Glutamatergic neuron (in vitro differentiated cells): ENCODE measurements around the gene UQCRC1. TPM values are rescaled to one million over a fixed set of nuclear protein-coding genes. Genes with fewer than 3 reads are reported as not detected.

Experiments used
- DNase-seq: peaks from one replicate; pipeline ENCODE4 v3.0.0; 2022
- H3K27ac Mint-ChIP-seq: one replicate; pipeline ENCODE4 v1.8.0; 2020; ENCODE audit warnings: mild to moderate bottlenecking, mixed read lengths, inconsistent platforms; ENCODE audit not compliant: unreplicated experiment
- H3K27me3 Mint-ChIP-seq: one replicate; pipeline ENCODE4 v1.8.0; 2020; ENCODE audit warnings: mild to moderate bottlenecking, moderate library complexity, mixed read lengths, inconsistent platforms; ENCODE audit not compliant: unreplicated experiment
- H3K36me3 Mint-ChIP-seq: one replicate; pipeline ENCODE4 v1.8.0; 2020; ENCODE audit warnings: mild to moderate bottlenecking, mixed read lengths, inconsistent platforms; ENCODE audit not compliant: unreplicated experiment
- H3K4me1 Mint-ChIP-seq: one replicate; pipeline ENCODE4 v1.8.0; 2020; ENCODE audit warnings: mild to moderate bottlenecking, low read depth, mixed read lengths, inconsistent platforms; ENCODE audit not compliant: unreplicated experiment
- H3K4me3 Mint-ChIP-seq: one replicate; pipeline ENCODE4 v1.8.0; 2020; ENCODE audit warnings: mild to moderate bottlenecking, mixed read lengths, inconsistent platforms; ENCODE audit not compliant: unreplicated experiment
- H3K9me3 Mint-ChIP-seq: one replicate; pipeline ENCODE4 v1.8.0; 2020; ENCODE audit warnings: mild to moderate bottlenecking, moderate library complexity, mixed read lengths, inconsistent platforms; ENCODE audit not compliant: unreplicated experiment
- total RNA-seq: library from RNA; stranded (reverse); fragmentation: NEBNext Ultra II Directional; extraction: Animal tissue kit (Norgen Biotek cat#: 25700); gene quantifications from one replicate; pipeline ENCODE4 v1.2.1, GENCODE V29; 2021; ENCODE audit not compliant: unreplicated experiment
- TF ChIP-seq, protein P1 (sequence below): fragments of 200-600 bp; sonication (generic); IDR thresholded peaks from one replicate; pipeline ENCODE4 v1.5.0; 2021; ENCODE audit not compliant: partially characterized antibody, unreplicated experiment

The UQCRC1 gene
- total RNA-seq, 1 donor from 2014 or later: 242 TPM

DNA sequence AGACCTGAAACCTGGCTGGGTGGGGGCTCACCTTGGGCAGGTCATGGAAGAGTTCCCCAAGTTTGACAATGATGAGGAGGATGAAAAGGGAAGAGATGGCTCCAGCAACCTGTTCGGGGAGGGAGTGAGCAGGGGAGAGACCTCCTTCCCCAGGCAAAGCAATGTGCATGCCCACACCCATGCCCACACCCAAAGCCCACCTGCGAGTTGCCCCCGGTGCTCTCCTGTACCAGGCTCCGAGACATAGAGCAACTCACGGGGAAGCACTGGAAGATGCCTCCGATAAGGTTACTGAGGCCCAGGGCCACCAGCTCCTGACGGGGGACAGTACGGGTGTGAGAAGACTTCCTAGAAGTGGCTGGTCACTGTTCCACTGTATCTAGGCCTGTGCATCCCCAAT is 21.0 kb upstream of the UQCRC1 start:
- no peak for DNase-seq
- TF ChIP-seq, protein P1, sequence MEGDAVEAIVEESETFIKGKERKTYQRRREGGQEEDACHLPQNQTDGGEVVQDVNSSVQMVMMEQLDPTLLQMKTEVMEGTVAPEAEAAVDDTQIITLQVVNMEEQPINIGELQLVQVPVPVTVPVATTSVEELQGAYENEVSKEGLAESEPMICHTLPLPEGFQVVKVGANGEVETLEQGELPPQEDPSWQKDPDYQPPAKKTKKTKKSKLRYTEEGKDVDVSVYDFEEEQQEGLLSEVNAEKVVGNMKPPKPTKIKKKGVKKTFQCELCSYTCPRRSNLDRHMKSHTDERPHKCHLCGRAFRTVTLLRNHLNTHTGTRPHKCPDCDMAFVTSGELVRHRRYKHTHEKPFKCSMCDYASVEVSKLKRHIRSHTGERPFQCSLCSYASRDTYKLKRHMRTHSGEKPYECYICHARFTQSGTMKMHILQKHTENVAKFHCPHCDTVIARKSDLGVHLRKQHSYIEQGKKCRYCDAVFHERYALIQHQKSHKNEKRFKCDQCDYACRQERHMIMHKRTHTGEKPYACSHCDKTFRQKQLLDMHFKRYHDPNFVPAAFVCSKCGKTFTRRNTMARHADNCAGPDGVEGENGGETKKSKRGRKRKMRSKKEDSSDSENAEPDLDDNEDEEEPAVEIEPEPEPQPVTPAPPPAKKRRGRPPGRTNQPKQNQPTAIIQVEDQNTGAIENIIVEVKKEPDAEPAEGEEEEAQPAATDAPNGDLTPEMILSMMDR: no peak
- no peaks in the 10 kb centered on the region for H3K4me1 Mint-ChIP-seq
- H3K4me3 Mint-ChIP-seq: no peak overlapping the region
- peaks cover 7% of the 10 kb centered on the region for H3K27me3 Mint-ChIP-seq
- H3K27ac Mint-ChIP-seq: no peak overlapping the region
- H3K36me3 Mint-ChIP-seq: no peaks in the 10 kb centered on the region
- peaks cover 3% of the 10 kb centered on the region for H3K9me3 Mint-ChIP-seq

DNA sequence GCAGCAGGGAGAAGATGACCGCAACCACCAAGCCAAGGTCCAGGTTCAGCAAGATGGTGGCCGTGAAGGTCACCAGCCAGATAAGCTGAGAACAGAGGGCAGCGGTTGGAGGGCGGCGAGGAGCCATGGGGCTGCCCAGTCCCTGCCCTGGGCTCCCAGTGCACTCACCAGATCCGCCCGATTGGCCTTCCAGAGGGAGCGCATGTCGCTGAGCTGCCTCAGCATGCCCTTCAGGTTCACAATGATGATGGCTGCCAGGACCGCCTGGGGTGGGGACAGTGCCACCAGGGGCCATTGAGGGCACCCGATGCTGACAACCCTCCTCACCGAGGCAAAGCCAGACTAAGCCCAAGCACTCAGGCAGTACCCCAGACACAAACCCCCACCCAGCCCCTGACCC is 20.4 kb upstream of the UQCRC1 start:
- Mint-ChIP-seq H3K4me1 (no peaks in the 10 kb centered on the region), H3K9me3 (peaks cover 3% of the 10 kb centered on the region), H3K27ac (no peak overlapping the region), H3K36me3 (no peaks in the 10 kb centered on the region), H3K4me3 (no peak overlapping the region), H3K27me3 (peaks cover 7% of the 10 kb centered on the region)
- DNase-seq: no peak
- TF ChIP-seq, protein P1: no peak

DNA sequence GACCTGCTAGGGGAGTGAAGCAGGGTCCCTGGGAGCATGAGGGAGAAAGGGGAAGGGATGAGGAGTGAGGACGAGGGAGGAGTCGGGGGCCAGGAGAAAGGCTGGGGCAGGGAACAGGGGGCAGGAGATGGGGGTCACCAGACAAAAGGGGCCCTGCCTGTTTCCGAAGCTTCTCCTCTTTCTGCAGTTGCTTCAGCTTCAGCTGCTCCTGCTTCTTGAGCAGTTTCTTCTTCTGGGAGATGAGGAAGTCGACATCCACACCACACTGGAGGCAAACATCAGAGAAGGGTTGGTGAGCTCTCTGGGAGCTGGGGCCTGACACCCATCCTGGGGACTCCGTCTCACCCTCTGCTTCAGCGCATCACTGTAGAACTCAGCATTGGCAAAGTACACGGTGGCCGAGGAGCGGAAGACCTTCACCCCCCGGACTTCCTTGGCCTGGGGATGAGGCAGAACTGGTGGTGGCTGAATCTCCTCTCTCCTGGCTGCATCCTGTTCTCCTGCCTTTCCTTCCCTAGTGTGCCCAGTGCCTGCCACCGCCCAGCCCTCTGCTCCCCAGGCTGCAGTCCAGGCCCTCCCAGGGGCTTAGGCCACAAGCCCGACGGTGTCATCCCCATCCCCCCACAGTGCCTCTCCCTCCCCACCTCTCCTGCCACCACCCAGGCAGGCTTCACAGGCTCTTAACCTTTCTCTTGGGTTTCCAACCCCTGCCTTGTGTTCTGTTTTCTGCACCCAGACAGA is 19.0 kb upstream of the UQCRC1 start:
- Mint-ChIP-seq H3K27me3 (peaks cover 7% of the 10 kb centered on the region), H3K36me3 (no peaks in the 10 kb centered on the region), H3K4me1 (no peaks in the 10 kb centered on the region), H3K9me3 (peaks cover 2% of the 10 kb centered on the region), H3K4me3 (no peak overlapping the region), H3K27ac (no peak overlapping the region)
- no peak for DNase-seq
- TF ChIP-seq, protein P1: no peak

DNA sequence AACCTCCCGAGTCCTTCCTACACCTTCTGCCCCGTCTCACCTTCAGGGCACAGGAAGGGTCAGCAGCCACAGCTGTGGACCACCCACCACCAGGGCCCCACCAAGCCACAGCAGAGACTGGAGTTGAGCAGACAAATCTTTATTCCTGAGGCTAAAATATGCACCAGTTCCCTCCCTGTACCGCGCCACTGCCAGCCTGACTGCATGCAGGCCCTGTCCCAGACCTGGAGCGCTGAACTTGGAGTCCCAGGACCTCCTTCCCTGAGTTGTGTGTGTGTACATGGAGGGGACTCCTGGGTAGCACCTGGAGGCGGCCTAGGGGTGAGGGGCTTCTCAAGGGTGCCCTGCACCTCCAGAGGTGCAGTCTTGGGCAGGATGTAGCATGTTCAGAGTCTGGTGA is 16.2 kb upstream of the UQCRC1 start:
- peaks cover 7% of the 10 kb centered on the region for H3K27me3 Mint-ChIP-seq
- no peak for DNase-seq
- no peak overlapping the region for H3K4me3 Mint-ChIP-seq
- H3K9me3 Mint-ChIP-seq: peaks cover 2% of the 10 kb centered on the region
- no peaks in the 10 kb centered on the region for H3K36me3 Mint-ChIP-seq
- no peaks in the 10 kb centered on the region for H3K4me1 Mint-ChIP-seq
- TF ChIP-seq, protein P1: no peak
- no peak overlapping the region for H3K27ac Mint-ChIP-seq

DNA sequence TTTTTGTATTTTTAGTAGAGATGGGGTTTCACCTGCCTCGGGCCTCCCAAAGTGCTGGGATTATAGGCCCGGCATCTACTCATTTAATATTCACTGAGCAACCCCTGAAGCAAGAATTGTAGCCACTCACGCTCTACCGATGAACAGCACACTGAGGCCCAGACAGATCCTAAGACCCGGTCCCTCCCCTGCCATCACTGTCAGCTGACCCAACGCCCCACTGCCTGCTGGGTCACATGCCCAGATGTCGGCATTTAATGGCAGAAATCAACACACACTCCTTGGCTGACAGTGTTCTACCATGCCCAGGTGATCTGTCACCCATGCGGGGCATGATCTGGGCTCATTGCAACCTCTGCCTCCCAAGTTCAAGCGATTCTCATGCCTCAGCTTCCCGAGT is 15.3 kb upstream of the UQCRC1 start:
- TF ChIP-seq, protein P1: no peak
- Mint-ChIP-seq H3K27me3 (peaks cover 7% of the 10 kb centered on the region), H3K4me3 (no peak overlapping the region), H3K27ac (no peak overlapping the region), H3K9me3 (peaks cover 2% of the 10 kb centered on the region), H3K36me3 (no peaks in the 10 kb centered on the region), H3K4me1 (no peaks in the 10 kb centered on the region)
- DNase-seq: no peak
